Karpas-422 (cell line): ENCODE measurements around the gene TCP1. TPM values are rescaled to one million over a fixed set of nuclear protein-coding genes. Genes with fewer than 3 reads are reported as not detected.

Experiments used
- DNase-seq: peaks from one replicate; pipeline ENCODE4 v3.0.0-alpha.2; 2015
- H2AFZ ChIP-seq: fragments of 200-600 bp; sonication (generic); 2 replicates; pipeline ENCODE4 v1.6.1; 2014; ENCODE audit warnings: antibody characterized with exemption, low read length, mixed read lengths
- H3K27ac ChIP-seq: fragments of 200-600 bp; sonication (generic); 2 replicates; pipeline ENCODE4 v1.5.1; 2014; ENCODE audit warnings: mild to moderate bottlenecking, low read length, moderate library complexity
- H3K27me3 ChIP-seq: fragments of 200-600 bp; sonication (generic); 2 replicates; pipeline ENCODE4 v1.6.1; 2014; ENCODE audit warnings: low read length, mixed read lengths
- H3K36me3 ChIP-seq: fragments of 200-600 bp; sonication (generic); 2 replicates; pipeline ENCODE4 v1.6.1; 2014; ENCODE audit warnings: low read length, mixed read lengths; ENCODE audit not compliant: insufficient read depth
- H3K4me1 ChIP-seq: fragments of 200-600 bp; sonication (generic); 2 replicates; pipeline ENCODE4 v1.6.1; 2014; ENCODE audit warnings: mild to moderate bottlenecking, low read length, mixed read lengths
- H3K4me2 ChIP-seq: fragments of 200-600 bp; sonication (generic); 2 replicates; pipeline ENCODE4 v1.6.1; 2014; ENCODE audit warnings: low read length, low read depth, mild to moderate bottlenecking; ENCODE audit not compliant: poor library complexity, severe bottlenecking
- H3K4me3 ChIP-seq: fragments of 200-600 bp; sonication (generic); 2 replicates; pipeline ENCODE4 v1.5.1; 2014; ENCODE audit warnings: mild to moderate bottlenecking, antibody characterized with exemption, low read length, mixed read lengths
- H3K79me2 ChIP-seq: fragments of 200-600 bp; sonication (generic); 2 replicates; pipeline ENCODE4 v1.6.1; 2014; ENCODE audit warnings: mild to moderate bottlenecking, low read length, mixed read lengths
- H3K9ac ChIP-seq: fragments of 200-600 bp; sonication (generic); 2 replicates; pipeline ENCODE4 v1.6.0; 2014; ENCODE audit warnings: low read length
- H3K9me2 ChIP-seq: fragments of 200-600 bp; sonication (generic), shearing (Covaris generic); replicated peaks from 2 replicates; pipeline ENCODE4 v1.6.0; 2014; ENCODE audit warnings: mild to moderate bottlenecking, low read length, moderate library complexity; ENCODE audit not compliant: insufficient read depth
- H3K9me3 ChIP-seq: fragments of 300-700, 200-600 bp; sonication (generic); 2 replicates; pipeline ENCODE4 v1.6.1; 2014; ENCODE audit warnings: low read length, mixed read lengths
- H4K20me1 ChIP-seq: fragments of 200-600 bp; sonication (generic); 2 replicates; pipeline ENCODE4 v1.6.1; 2014; ENCODE audit warnings: mild to moderate bottlenecking, antibody characterized with exemption, low read length, low read depth; ENCODE audit not compliant: insufficient read depth
- total RNA-seq: library from RNA; depleted of rRNA; stranded (reverse); fragments of >200 nt; shearing (Covaris generic); gene quantifications from 2 replicates; pipeline ENCODE4 v1.2.3, GENCODE V29; 2014; ENCODE audit warnings: low replicate concordance

The TCP1 gene
- total RNA-seq, 1 experiment from 2014 or later: 223 TPM

- no peaks in the 10 kb centered on the region for H4K20me1 ChIP-seq
- H3K9me2 ChIP-seq: no peaks in the 10 kb centered on the region
- H3K36me3 ChIP-seq: peaks cover 44% of the 10 kb centered on the region; the same call in 1 of the 2 replicates
- H3K9ac ChIP-seq: peak overlapping the region; percentile 99
- peak overlapping the region; percentile 87 for H3K4me3 ChIP-seq
- H3K27ac ChIP-seq: peak overlapping the region; percentile 96
- peak overlapping the region; percentile 95 for H3K4me2 ChIP-seq
- peaks cover 31% of the 10 kb centered on the region for H3K4me1 ChIP-seq
- no peaks in the 10 kb centered on the region for H3K9me3 ChIP-seq
- H3K27me3 ChIP-seq: no peaks in the 10 kb centered on the region
- H2AFZ ChIP-seq: no peak overlapping the region
- DNase-seq: no peak
- H3K79me2 ChIP-seq: peaks cover 35% of the 10 kb centered on the region
Measured at GRCh38 chr6:159760602-159761057, 28.8 kb downstream of the TCP1 start.

GRCh38 chr6:159759645-159760044 lies 29.8 kb downstream of the TCP1 start:
- peak overlapping the region; percentile 95 for H3K4me2 ChIP-seq
- no peak for DNase-seq
- H3K4me3 ChIP-seq: no peak overlapping the region
- peak overlapping the region; percentile 60 for H3K27ac ChIP-seq
- H2AFZ ChIP-seq: no peak overlapping the region
- H3K9ac ChIP-seq: no peak overlapping the region
- H3K79me2 ChIP-seq: peaks cover 37% of the 10 kb centered on the region
- peaks cover 31% of the 10 kb centered on the region for H3K4me1 ChIP-seq
- 0 out of 2 replicates have a peak, but pooled peaks cover 3% of the 10 kb centered on the region for H4K20me1 ChIP-seq
- H3K9me3 ChIP-seq: no peaks in the 10 kb centered on the region
- peaks cover 48% of the 10 kb centered on the region; the same call in 1 of the 2 replicates for H3K36me3 ChIP-seq
- no peaks in the 10 kb centered on the region for H3K27me3 ChIP-seq
- H3K9me2 ChIP-seq: no peaks in the 10 kb centered on the region

DNA sequence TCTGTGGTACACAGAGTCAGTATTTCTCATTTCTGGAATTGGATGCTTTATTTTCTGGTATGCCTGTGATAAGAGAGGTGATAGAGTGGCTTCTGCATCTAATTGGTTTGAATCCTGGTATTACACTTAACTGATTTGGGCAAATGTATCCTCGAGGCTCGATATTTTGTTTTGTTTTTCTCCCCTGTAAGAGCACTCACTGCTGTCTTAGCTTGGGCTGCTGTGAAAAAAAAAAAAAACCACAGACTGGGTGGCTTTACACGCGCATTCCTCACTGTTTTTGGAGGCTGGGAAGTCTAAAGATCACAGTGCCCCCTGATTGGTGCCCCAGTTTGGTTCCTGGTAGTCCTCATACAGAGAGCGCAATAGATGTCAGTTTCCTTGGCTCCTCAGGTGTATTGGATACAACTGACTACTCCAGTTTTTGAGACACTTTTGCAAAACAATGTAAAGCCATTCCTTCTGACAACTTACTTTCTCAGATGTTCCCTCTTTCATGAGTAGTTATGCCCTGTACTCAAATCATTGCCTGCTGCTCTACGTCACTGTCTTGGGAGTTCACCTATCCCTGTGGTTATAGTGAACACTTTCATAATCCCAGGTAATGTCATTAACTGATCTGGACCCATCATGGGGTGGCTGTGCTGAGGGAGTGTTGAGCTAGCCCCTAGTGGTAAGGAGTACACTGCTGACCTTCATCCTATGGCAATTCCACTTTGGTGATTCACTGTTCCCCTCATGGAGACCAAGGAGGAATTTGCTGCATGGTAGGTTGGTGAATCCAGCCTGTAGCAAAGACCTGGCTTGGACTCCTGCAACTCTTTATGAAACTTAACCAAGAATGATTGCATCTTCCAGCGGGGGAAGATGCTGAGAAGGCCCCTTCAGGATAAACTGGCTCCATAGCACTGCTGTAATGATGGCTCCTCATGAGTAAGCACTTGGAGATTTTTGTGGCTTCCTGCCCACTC lies 31.1 kb downstream of the TCP1 start:
- no peak for DNase-seq
- Histone ChIP-seq H3K9me2 (no peaks in the 10 kb centered on the region), H2AFZ (no peak overlapping the region), H3K36me3 (peaks cover 53% of the 10 kb centered on the region; the same call in 1 of the 2 replicates), H3K4me1 (peaks cover 30% of the 10 kb centered on the region), H3K27me3 (no peaks in the 10 kb centered on the region), H3K27ac (no peak overlapping the region), H3K4me2 (no peak overlapping the region), H3K4me3 (no peak overlapping the region), H3K9me3 (no peaks in the 10 kb centered on the region), H3K79me2 (peaks cover 42% of the 10 kb centered on the region), H4K20me1 (0 out of 2 replicates have a peak, but pooled peaks cover 3% of the 10 kb centered on the region), H3K9ac (no peak overlapping the region)

DNA sequence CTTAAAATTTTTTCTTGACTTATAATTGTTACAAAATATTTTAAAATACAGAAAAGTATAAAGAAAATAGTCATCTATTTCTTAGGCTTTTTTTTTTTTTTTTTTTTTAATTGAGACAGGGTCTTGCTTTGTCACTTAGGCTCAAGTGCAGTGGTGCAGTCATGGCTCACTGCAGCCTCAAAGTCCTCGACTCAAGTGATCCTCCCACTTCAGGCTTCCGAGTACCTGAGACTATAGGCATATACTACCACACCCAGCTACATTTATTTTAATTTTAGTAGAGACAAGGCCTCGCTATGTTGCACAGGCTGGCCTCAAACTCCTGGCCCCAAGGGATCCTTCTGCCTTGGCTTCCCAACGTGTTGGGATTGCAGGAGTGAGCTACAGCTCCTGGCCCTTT lies 32.9 kb downstream of the TCP1 start:
- Histone ChIP-seq H3K9ac (no peak overlapping the region), H3K79me2 (peaks cover 49% of the 10 kb centered on the region), H2AFZ (no peak overlapping the region), H3K4me3 (no peak overlapping the region), H4K20me1 (0 out of 2 replicates have a peak, but pooled peaks cover 3% of the 10 kb centered on the region), H3K4me2 (no peak overlapping the region), H3K27ac (no peak overlapping the region), H3K36me3 (peaks cover 63% of the 10 kb centered on the region; the same call in 1 of the 2 replicates), H3K27me3 (no peaks in the 10 kb centered on the region), H3K9me3 (no peaks in the 10 kb centered on the region), H3K9me2 (no peaks in the 10 kb centered on the region), H3K4me1 (peaks cover 21% of the 10 kb centered on the region)
- DNase-seq: no peak

GRCh38 chr6:159754959-159755914 lies 34.2 kb downstream of the TCP1 start:
- Histone ChIP-seq H3K9me3 (no peaks in the 10 kb centered on the region), H3K9me2 (no peaks in the 10 kb centered on the region), H3K36me3 (peaks cover 76% of the 10 kb centered on the region; the same call in 1 of the 2 replicates), H3K9ac (no peak overlapping the region), H3K4me3 (no peak overlapping the region), H3K4me2 (no peak overlapping the region), H3K27me3 (no peaks in the 10 kb centered on the region), H3K27ac (no peak overlapping the region), H3K4me1 (peaks cover 9% of the 10 kb centered on the region), H4K20me1 (0 out of 2 replicates have a peak, but pooled peaks cover 3% of the 10 kb centered on the region), H3K79me2 (peaks cover 60% of the 10 kb centered on the region), H2AFZ (no peak overlapping the region)
- no peak for DNase-seq

DNA sequence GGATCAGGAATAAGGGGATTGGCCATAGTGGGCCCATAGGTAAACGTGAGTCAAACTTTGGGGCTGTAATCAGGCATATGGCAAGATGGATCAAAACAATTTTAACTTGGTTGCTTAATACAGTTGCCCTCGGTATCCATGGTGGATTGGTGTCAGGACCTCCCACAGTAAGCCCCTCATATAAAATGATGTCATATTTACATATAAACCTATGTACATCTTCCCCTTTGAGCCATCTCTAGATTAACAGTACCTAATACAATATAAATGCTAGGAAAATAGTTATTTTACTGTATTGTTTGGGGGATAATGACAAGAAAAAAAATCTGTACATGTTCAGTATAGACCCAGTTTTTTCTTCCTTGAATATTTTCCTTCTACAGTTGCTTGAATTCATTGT lies 35.0 kb downstream of the TCP1 start:
- Histone ChIP-seq H3K9me2 (no peaks in the 10 kb centered on the region), H3K79me2 (peaks cover 66% of the 10 kb centered on the region), H3K4me2 (no peak overlapping the region), H3K27me3 (no peaks in the 10 kb centered on the region), H3K36me3 (peaks cover 81% of the 10 kb centered on the region; the same call in 1 of the 2 replicates), H2AFZ (no peak overlapping the region), H3K9ac (no peak overlapping the region), H3K4me3 (no peak overlapping the region), H3K9me3 (no peaks in the 10 kb centered on the region), H3K4me1 (peaks cover under 1% of the 10 kb centered on the region; the same call in 1 of the 2 replicates), H4K20me1 (0 out of 2 replicates have a peak, but pooled peaks cover 3% of the 10 kb centered on the region), H3K27ac (no peak overlapping the region)
- DNase-seq: no peak

GRCh38 chr6:159753081-159753872 lies 36.1 kb downstream of the TCP1 start:
- no peak for DNase-seq
- Histone ChIP-seq H3K4me3 (no peak overlapping the region), H2AFZ (no peak overlapping the region), H4K20me1 (0 out of 2 replicates have a peak, but pooled peaks cover 3% of the 10 kb centered on the region), H3K4me1 (no peaks in the 10 kb centered on the region), H3K9me3 (no peaks in the 10 kb centered on the region), H3K4me2 (no peak overlapping the region), H3K27ac (no peak overlapping the region), H3K79me2 (peaks cover 73% of the 10 kb centered on the region), H3K36me3 (peaks cover 86% of the 10 kb centered on the region; the same call in 1 of the 2 replicates), H3K9me2 (no peaks in the 10 kb centered on the region), H3K27me3 (no peaks in the 10 kb centered on the region), H3K9ac (no peak overlapping the region)
